GM12878 (cell line): ENCODE results near the gene GLTP.

Source experiments
- CBX3 ChIP-seq: fragments of 200-600 bp; sonication (generic); IDR thresholded peaks from 2 replicates; pipeline ENCODE4 v1.6.1; 2016; ENCODE audit warnings: low read depth, borderline replicate concordance
- YY1 ChIP-seq: IDR thresholded peaks from 2 replicates; pipeline ENCODE4 v1.6.1; 2011; ENCODE audit warnings: low read depth, mild to moderate bottlenecking, low read length
- TF ChIP-seq, protein P1 (sequence below), 3 experiments: IDR thresholded peaks in 2 of 3; conservative IDR thresholded peaks in 1 of 3; 2 replicates each; pipeline ENCODE4 v1.5.1; 2011; ENCODE audit warnings: low read depth in 3 of 3, low read length in 3 of 3, mild to moderate bottlenecking in 3 of 3, control low read depth in 2 of 3, moderate library complexity in 2 of 3, inconsistent platforms in 1 of 3, mixed read lengths in 1 of 3; ENCODE audit not compliant: control insufficient read depth in 2 of 3, insufficient read depth in 1 of 3; ENCODE audit errors: extremely low read depth in 1 of 3

DNA sequence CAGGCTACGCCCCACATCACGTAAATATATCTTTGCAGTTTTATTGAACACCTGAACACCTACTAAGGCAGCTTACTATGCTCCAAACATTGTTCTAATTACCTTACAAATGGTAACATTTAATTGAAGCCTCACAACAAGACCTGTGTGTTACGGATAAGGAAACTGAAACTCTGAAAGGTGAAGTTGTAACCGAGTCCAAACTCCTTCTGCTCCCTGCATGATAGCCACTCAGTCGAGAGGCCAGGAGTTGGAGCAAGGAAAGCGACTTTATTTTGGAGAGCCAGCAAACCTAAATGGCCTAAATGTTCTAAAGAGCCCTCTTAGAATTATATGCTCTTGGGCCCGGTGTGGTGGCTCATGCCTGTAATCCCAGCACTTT lies 34.5 kb downstream of the GLTP start:
- TF ChIP-seq, protein P1, sequence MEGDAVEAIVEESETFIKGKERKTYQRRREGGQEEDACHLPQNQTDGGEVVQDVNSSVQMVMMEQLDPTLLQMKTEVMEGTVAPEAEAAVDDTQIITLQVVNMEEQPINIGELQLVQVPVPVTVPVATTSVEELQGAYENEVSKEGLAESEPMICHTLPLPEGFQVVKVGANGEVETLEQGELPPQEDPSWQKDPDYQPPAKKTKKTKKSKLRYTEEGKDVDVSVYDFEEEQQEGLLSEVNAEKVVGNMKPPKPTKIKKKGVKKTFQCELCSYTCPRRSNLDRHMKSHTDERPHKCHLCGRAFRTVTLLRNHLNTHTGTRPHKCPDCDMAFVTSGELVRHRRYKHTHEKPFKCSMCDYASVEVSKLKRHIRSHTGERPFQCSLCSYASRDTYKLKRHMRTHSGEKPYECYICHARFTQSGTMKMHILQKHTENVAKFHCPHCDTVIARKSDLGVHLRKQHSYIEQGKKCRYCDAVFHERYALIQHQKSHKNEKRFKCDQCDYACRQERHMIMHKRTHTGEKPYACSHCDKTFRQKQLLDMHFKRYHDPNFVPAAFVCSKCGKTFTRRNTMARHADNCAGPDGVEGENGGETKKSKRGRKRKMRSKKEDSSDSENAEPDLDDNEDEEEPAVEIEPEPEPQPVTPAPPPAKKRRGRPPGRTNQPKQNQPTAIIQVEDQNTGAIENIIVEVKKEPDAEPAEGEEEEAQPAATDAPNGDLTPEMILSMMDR (IDR thresholded peaks at IDR 0.05 in 2 of 3, conservative IDR thresholded peaks at IDR 0.05 in 1 of 3; ENCODE audit: control insufficient read depth in 2 of 3, extremely low read depth in 1 of 3, insufficient read depth in 1 of 3, low read depth in 3 of 3, low read length in 3 of 3) = no peak
- TF ChIP-seq YY1 (no peak), CBX3 (no peak)
